HG03521 (cell line): ENCODE data around the gene C16orf89.

Experiments used
- ATAC-seq: cut with Tn5 transposase; IDR thresholded peaks from one replicate; pipeline ENCODE4 v1.9.1; 2021; ENCODE audit warnings: mild to moderate bottlenecking, moderate library complexity; ENCODE audit not compliant: unreplicated experiment

Gene C16orf89

DNA sequence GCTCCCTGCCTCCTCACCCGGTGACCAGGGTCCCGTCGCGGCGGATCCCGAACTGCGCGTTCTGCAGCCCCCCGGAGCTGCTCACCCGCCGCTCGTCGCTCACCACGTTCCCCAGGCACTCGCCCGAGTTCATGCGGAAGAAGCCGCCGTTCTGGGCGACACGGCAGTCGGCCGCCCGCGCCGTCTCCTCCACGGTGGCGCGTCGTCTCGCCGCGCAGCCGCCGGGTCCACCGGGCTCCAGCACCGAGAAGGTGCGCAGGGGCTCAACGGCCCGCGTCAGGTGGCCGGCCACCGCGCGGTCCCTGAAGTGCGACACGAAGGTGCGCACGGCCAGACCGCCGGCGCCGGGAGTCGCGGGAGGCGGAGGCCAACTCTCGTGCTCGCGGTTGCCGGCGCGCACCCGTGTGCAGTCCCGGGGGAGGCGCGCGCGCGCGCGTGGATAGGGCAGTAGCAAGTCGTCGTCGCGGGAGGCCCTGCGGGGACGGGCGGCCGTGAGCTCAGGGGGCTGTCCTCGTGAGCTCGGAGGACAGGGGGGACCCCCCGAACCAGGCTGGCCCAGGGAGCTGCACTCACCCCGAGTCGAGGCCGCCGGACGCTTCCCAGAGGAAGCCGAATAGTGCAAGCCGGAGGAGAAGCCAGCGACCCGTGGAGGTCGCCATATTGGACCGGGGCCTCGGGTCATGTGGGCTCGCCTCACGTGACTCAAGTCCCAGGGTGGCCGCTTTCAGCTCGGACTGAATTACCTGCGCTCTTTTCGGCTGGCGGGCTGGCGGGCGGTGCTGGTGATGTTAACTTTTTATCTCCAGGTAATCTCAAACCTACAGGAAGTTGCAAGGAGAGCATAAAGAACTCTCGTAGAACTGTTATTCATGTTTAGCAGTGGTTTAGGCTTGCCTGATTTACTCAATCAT is 32.2 kb downstream of the C16orf89 start, which contains the start of gene NAGPA:
Gene NAGPA (minus strand): TSS at position 680 of the 911 bp plus-strand sequence. CDS start 21 bp downstream, at position 659.
- peak; percentile 79 for ATAC-seq

- no peak for ATAC-seq
Measured at GRCh38 chr16:5032748-5033167, 33.0 kb downstream of the C16orf89 start.

GRCh38 chr16:5031601-5032000 is 34.2 kb downstream of the C16orf89 start:
- no peak for ATAC-seq

DNA sequence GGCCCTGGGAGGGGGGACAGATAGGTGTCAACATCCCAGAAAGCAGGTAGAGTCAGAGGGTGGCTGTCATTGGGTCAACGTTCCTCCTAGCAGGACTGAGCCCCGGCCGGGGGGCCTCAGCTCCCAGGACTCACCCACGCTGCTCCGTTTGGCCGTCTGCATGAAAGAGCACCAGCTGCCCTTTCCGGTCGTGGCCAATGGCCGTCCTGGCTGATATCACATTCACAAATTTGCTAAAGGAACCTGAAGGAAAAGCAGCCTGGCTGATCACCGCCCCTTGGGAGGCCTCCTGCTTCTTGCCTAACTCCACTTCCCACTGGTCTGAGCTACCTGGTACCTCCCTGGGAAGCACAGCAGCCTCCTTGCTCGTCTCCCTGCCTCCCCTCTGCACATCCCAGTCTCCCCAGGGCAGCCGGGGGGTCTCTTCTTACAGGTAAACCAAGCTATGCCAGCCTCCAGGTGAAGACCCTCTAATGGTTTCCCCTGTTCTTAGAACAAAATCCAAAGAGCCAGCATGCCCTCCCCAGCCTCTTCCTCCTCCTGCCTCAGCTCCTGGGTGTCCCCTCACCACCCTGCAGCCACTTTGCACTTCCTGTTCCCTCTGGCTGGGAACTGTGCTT is 35.4 kb downstream of the C16orf89 start:
- no peak for ATAC-seq

GRCh38 chr16:5028950-5029475 is 36.7 kb downstream of the C16orf89 start:
- ATAC-seq = no peak

DNA sequence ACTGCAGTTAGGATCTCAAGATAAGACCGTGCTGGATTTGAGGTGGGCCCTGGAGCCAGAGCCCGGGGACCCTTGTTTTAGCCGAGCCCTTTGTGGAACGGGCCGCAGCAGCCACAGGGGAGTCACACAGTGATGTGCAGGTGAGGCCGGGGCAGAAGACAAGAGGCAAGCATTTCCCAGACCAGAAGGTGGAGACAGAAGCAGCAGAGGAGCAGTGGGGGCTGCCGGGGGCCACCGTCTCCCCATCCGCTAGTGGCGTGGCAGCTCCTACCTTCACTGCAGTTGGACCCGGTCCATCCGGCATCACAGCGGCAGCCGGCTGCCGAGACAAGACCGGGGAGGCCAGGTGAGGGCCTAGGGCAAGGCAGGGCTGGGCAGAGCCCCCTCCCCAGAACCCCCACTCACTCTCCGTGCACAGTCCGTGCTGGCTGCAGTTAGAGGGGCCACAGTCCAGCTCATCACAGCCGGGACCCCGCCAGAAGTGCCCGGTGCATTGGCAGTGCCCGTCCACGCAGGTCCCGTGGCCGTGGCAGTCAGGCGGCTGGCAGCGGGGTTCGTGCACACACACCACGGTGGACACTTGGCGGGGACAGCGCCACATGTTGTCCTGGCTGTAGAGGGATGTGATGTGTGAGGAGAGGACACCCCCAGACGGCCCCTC is 38.1 kb downstream of the C16orf89 start:
- no peak for ATAC-seq

DNA sequence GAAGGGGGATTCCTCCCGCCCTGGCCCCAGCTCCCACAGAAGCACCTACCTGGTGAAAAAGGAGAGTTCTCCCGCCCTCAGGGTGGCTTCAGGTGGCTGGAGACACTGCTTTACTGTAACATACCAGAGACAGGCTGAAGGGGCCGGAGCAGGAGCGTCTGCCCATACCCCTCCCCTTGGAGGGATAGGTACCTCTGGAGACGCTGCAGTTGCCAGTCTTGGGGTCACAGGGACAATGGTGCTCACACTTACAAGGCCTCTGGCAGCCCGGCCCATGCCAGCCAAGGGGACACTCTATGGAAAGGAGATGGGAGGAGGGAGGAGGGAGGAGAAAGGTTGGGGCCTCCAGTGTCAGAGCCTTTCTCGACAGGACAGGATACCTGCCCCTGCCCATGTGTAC is 38.7 kb downstream of the C16orf89 start:
- no peak for ATAC-seq

- ATAC-seq = no peak
Measured at GRCh38 chr16:5026664-5027063, 39.1 kb downstream of the C16orf89 start.

DNA sequence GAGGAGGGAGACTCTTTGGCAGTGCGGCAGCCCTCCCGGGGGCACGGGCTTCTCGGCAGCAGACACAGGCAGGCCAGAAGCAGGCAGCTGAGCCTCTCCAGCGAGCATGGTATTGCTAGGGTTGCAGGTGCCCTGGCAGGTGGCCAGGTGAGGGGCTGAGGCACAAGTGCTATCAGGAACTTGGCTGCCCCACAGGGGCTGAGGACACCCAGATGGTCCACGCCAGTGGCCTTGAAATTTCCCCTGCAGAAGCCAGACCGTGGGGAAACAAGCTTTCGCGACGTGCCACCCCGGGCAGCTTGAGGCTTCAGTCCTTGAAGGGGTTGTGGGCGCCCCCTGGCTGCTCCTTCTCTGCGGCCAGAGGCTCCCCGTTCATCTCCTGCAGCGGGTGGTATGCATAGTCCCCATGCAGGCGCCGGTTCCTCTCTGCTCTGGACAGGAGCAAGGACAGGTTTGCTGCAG is 40.6 kb downstream of the C16orf89 start:
- no peak for ATAC-seq

- no peak for ATAC-seq
Measured at GRCh38 chr16:5024632-5025031, 41.1 kb downstream of the C16orf89 start.

DNA sequence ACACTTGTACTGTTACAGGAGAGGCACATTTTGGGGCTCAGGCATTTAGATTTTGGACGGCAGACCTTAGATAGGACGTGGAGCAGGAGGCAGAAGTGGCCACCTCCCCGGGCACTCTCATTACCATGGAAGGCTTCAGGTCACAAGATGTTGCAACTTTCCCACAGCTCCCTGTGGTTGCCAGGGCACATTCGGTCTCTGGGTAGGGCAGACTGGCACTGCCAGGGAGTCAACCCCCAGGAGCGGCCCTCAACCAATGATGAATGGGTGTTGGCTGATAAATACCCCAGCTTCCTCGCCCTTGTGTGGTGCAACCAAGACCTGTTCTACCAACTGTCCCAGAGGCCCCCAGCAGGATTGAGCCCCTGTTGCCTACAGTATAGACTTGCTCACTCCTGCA is 43.2 kb downstream of the C16orf89 start:
- no peak for ATAC-seq

DNA sequence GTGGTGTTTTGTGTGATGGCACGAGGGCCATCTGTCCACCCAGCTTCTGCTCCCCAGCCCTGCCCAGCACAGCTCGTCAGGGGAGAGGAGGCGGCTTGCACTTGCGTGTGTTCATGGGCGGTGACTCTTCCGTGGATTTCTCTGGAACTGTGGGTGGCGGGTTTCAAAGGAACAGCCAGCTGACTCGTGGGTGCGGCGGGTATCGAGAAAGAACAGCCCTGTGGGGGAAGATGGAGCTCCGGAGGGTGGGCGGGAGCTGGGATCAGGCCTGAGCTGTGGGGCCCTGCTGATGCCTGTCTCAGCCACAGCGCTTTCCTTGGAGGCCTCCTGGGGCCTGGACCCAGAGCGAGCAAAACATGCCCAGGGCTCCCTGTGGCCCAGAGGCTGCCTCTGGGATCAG is 45.2 kb downstream of the C16orf89 start:
- ATAC-seq = no peak

DNA sequence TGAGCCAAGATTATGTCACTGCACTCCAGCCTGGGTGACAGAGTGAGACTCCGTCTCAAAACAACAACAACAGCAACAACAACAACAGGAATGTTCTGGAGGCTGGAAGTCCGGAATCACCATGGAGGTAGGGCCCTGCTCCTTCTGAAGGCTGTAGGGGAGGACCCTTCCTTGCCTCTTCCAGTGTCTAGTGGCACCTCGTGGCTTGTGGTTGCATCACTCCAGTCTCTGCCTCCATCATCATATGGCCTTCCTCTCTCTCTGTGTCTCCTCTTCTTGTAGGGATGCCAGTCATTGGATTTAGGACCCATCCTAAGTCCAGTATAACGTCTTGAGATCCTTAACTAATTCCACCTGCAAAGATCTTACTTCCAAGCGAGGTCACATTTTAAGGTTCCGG is 46.0 kb downstream of the C16orf89 start:
- ATAC-seq = no peak

GRCh38 chr16:5018793-5019192 is 47.0 kb downstream of the C16orf89 start:
- ATAC-seq = no peak

DNA sequence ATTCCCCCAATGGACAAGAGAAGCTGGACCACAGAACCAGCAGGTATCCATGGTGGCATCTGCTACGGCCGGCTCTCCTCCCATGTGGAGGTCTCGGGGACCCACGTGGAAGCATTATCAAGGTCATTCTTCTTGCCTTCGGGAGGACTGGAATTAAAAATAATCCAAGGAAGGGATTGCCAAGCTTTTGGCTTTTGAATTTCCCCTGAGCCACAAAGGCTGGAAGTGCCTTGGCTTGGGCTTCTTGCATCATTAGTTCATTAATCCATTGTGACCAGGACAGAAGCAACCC is 48.1 kb downstream of the C16orf89 start:
- ATAC-seq = no peak

GRCh38 chr16:5016967-5017677 is 48.6 kb downstream of the C16orf89 start:
- ATAC-seq = no peak

DNA sequence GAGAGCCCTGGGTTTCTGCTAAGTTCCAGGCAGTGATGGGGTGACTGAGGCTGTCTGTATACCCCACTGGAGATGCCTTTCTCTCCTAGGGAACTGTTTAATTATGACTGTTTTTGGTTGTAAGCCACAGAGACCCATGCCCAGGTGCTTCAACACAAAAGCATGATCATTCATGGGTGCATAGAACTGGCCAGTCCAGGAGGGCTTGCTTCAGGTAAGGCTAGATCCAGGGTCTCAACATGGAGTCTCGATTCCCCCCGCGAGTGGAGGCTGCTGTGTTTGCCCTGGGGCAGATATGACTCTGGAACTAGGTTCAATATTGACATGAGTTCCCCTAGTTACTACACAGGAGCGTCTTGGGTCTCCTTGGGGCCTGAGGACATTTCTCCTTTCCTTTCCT is 49.9 kb downstream of the C16orf89 start:
- no peak for ATAC-seq

GRCh38 chr16:5015351-5015750 is 50.4 kb downstream of the C16orf89 start:
- no peak for ATAC-seq

DNA sequence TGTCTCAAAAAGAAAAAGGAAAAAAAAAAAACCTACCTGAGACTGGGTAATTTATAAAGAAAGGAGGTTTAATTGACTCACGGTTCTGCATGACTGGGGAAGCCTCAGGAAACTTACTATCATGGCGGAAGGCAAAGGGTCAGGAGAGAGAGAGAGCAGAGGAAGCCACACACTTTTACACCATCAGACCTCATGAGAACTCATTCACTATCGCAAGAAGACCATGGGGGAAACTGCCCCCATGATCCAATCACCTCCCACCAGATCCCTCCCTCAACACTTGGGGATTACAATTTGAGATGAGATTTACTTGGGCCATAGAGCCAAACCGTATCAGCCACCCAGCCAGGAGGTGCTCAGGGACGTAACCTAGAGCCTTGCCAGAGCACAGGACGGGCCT is 52.9 kb downstream of the C16orf89 start:
- no peak for ATAC-seq

DNA sequence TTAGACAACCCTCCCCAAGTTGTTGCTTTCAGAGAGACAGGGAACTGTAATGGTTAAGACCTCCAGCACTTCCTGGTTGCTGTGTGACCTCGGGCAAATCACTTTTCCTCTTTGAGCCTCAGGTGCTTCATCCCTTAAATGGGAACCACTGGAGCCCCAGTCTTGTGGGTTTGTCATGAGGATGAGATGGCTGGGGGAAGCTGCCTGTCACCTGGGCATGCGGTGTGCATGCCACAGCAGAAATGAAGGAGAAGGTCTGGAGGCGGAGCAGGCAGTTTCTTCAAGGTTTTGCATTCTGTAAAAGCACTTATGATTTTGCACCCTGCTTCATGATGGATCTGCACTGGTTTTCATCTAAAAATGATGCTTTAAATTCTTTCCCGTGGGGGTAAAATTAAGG is 54.1 kb downstream of the C16orf89 start:
- ATAC-seq = no peak
